Renal pelvis (tissue), 4 donors: ENCODE measurements around the gene AKAP12. TPM values are rescaled to one million over a fixed set of nuclear protein-coding genes. Genes with fewer than 3 reads are reported as not detected.
A peak's percentile ranks its signal among the peaks of the same experiment; 100 is the strongest.
"Not testable (repeated sequence)": the region's sequence is repeated elsewhere in the genome, so short reads cannot be mapped to it uniquely, and the experiment has no call there.

Experiments used
- DNase-seq: peaks from one replicate; pipeline ENCODE4 v3.0.0-alpha.2; 2013
- polyA plus RNA-seq, 3 donors: library from polyadenylated mRNA; unstranded; fragments of 120-200 nt; gene quantifications; one replicate each; pipeline ENCODE4 v1.2.1, GENCODE V29; 2013; ENCODE audit not compliant: insufficient read length in 3 of 3

Gene AKAP12
- polyA plus RNA-seq, 3 donors = 145 to 181 (median 150) TPM

GRCh38 chr6:151374036-151374683 lies 134.4 kb downstream of the AKAP12 start:
- DNase-seq = no peak

DNA sequence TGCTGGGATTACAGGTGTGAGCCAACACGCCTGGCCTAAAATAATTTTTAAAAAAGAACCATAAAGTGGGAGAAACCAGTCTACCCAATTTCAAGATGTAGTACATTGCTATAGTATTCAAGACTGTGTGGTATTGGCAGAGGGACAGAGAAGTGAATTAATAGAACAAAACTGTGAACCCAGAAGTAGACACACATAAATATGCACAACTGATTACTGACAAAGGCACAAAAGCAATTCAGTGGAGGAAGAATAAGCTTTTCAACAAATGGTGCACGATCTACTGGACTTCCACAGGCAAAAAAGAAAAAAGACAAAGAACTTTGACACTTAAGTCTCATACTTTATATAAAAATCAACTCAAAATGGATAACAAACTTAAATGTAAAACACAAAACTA lies 136.1 kb downstream of the AKAP12 start:
- DNase-seq = no peak

- no peak for DNase-seq
Measured at GRCh38 chr6:151376440-151376839, 136.7 kb downstream of the AKAP12 start.

DNA sequence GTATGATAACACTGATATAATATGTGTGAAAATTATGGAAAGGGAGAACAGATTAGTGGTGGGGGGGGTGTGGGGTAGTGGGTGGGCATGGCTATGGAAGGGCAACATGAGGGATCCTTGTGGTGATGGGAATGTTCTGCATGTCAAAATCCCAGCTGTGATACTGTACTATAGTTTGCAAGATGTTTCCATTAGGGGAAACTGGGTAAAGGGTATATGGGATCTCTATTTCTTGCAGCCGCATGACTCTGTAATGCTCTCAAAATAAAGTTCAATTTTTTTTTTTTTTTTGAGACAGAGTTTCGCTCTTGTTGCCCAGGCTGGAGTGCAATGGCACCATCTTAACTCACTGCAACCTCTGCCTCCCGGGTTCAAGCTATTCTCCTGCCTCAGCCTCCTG lies 137.3 kb downstream of the AKAP12 start:
- DNase-seq = no peak

- no peak for DNase-seq
Measured at GRCh38 chr6:151379933-151380847, 140.4 kb downstream of the AKAP12 start.

- DNase-seq = no peak
Measured at GRCh38 chr6:151380848-151381205, 141.1 kb downstream of the AKAP12 start.

DNA sequence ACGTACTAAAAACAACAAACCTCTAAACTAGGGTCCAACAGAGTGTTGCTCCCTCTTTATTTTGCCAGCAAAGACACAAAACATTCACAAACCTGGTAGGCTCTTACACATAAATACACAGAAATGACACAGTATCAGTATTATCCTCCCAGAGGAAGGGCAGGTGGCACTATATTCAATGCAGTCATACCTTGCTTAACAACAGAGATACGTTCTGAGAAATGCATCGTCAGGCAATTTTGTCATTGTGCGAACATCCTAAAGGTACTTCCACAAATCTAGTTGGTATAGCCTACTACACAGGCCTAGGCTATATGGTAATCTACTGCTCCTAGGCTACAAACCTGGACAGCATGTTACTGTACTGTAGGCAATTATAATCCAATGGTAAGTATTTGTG lies 142.0 kb downstream of the AKAP12 start:
- DNase-seq = no peak

- not testable (repeated sequence) for DNase-seq
Measured at GRCh38 chr6:151382631-151383030, 142.9 kb downstream of the AKAP12 start.

- DNase-seq = no peak
Measured at GRCh38 chr6:151384151-151384550, 144.4 kb downstream of the AKAP12 start.

DNA sequence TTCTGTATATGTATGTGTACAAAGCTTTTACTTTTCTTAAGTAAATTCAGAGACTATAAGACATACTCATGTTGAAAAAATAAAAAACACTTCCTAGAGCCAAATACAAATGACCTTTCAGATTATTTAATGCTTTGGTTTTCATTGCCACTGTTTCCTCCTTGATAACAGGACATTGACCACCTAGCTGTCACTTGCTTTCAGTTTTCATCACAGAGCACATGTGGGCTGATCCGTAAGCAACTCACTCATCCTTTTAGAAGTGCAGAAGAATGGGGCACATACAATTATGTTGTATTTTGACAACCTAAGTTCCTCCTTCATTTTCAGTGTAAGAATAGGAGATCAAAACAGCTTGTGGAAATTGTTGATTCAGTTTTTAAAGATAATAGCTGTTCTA lies 145.4 kb downstream of the AKAP12 start:
- DNase-seq = no peak

DNA sequence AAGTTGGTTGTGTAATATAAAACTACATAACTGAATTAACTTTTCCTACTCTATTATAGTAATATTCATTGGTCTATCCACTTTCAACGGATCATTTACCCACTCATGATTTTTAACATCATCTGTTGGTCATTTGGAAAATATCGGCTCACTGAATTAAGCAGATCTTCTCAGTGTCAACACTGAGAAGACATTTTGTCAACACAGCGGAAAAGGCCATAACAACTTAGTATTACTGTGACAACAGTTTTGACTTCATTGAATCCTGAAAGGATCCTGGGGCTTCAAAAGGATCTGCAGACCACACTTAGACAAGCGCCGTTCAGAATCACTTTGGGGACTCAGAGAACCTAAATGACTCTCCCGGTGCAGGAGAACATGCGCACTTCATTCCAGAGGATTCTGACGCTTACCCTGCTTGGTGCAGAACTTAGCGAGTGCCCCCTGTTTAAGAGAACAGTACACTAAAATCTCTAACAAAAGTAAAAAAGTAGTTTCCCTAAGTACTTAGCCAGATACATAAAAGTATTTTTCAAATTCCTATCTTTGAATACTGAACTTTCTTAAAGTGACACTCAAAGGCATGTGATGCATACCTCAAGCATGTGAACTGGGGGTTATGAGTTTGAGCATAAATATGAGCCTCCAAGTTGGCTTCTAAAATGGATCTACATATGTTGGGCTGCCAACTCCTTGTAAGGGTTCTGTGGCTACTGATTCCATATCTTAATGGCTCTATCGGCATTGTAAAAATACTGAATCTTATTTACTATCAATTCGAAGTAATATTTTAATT lies 147.6 kb downstream of the AKAP12 start:
- DNase-seq = no peak

DNA sequence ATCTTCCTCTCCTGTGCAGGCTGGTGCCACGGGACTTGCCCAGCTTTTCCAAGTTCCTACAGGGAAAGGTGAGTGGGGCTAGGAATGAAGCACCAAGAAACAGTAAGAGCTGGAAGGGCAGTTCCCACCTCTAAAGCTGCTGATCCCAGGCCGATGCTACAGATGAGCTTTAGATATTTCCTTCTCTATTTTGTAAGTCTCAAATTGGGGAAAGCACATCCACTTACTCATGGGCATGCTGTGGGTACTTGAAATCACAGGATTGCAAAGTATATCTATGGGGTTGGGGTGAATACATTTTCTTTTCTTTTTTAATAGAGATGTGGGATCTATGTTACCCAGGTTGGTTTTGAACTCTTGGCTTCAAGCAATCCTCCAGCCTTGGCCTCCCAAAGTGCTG lies 148.5 kb downstream of the AKAP12 start:
- no peak for DNase-seq

- no peak for DNase-seq
Measured at GRCh38 chr6:151388997-151389617, 149.3 kb downstream of the AKAP12 start.

DNA sequence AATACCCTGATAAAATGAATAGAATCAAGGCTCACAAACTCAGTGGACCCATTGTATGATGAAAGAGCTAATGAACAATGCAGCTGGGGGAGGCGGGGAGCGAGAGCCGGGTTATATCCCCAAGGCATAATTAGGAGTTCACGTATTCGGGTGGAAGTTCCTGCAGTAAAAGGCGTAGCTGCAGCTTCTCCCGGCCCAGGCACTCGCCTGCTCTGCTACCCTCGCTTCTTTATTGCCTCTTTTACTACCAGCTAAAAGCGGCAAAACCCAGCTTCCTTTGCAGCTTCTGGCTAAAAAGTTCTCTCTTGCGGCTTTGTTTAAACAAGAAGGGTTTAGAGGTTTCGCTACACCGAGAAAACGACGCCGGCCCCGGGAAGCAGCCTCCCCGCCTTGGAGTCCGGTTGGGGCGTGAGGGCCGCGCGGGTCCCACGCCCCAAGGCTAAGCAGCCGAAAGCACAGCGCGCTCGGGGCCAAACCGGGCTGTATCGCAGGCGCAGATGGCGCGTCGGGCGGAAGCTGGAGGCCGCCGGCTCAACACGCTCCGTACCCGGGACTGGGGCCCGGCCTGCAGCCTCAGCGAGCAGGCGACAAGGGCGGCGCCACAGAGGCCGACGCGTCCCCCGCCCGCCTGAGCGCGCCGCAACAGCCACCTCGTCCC lies 150.0 kb downstream of the AKAP12 start:
- DNase-seq = peak; percentile 62

GRCh38 chr6:151390276-151390850 lies 150.6 kb downstream of the AKAP12 start:
- DNase-seq = peak; percentile 99

GRCh38 chr6:151390851-151391470 lies 151.2 kb downstream of the AKAP12 start:
- DNase-seq = peak; percentile 78

GRCh38 chr6:151391471-151392413 lies 152.0 kb downstream of the AKAP12 start, which contains the start of gene ZBTB2:
ZBTB2 (minus strand) TSS chr6:151391559; CDS start chr6:151373637, 17,922 bp downstream.
- peak; percentile 55 for DNase-seq

GRCh38 chr6:151392427-151392826 lies 152.7 kb downstream of the AKAP12 start:
- DNase-seq = no peak

GRCh38 chr6:151393410-151393809 lies 153.6 kb downstream of the AKAP12 start:
- no peak for DNase-seq
